Parathyroid adenoma (tissue), 2 donors: ENCODE data around the gene SKI.

ENCODE experiments used
- H2AFZ ChIP-seq: fragments of 300-600 bp; sonication (generic); one replicate; pipeline ENCODE4 v1.7.0; 2017; ENCODE audit warnings: antibody characterized with exemption, mild to moderate bottlenecking
- H3K27ac ChIP-seq: fragments of 300-600 bp; sonication (generic); one replicate; pipeline ENCODE4 v1.7.0; 2017
- H3K27me3 ChIP-seq: fragments of 300-600 bp; sonication (generic); one replicate; pipeline ENCODE4 v1.7.0; 2017; ENCODE audit warnings: low read length; ENCODE audit not compliant: control insufficient read depth, insufficient read depth
- H3K36me3 ChIP-seq: fragments of 300-600 bp; sonication (generic); one replicate; pipeline ENCODE4 v1.7.0; 2017; ENCODE audit warnings: low read length; ENCODE audit not compliant: control insufficient read depth, insufficient read depth
- H3K4me1 ChIP-seq: fragments of 300-600 bp; sonication (generic); one replicate; pipeline ENCODE4 v1.7.0; 2017; ENCODE audit warnings: control low read depth
- H3K4me2 ChIP-seq: fragments of 300-600 bp; sonication (generic); one replicate; pipeline ENCODE4 v1.7.0; 2017; ENCODE audit warnings: low read length
- H3K4me3 ChIP-seq: fragments of 300-600 bp; sonication (generic); one replicate; pipeline ENCODE4 v1.7.0; 2017; ENCODE audit warnings: low read depth, low read length
- H3K79me2 ChIP-seq: fragments of 300-600 bp; sonication (generic); one replicate; pipeline ENCODE4 v1.7.0; 2017; ENCODE audit warnings: control low read depth
- H3K9ac ChIP-seq: fragments of 300-600 bp; sonication (generic); one replicate; pipeline ENCODE4 v1.7.0; 2017; ENCODE audit warnings: mild to moderate bottlenecking
- H3K9me3 ChIP-seq: fragments of 300-600 bp; sonication (generic); one replicate; pipeline ENCODE4 v1.7.0; 2017; ENCODE audit warnings: low read length; ENCODE audit not compliant: control insufficient read depth
- TF ChIP-seq, protein P1 (sequence below): fragments of 300-600 bp; sonication (generic); IDR thresholded peaks from one replicate; pipeline ENCODE4 v1.7.0; 2017; ENCODE audit warnings: antibody characterized with exemption, mild to moderate bottlenecking
- donor health status: primary hyperparathyroidism.

The SKI gene

DNA sequence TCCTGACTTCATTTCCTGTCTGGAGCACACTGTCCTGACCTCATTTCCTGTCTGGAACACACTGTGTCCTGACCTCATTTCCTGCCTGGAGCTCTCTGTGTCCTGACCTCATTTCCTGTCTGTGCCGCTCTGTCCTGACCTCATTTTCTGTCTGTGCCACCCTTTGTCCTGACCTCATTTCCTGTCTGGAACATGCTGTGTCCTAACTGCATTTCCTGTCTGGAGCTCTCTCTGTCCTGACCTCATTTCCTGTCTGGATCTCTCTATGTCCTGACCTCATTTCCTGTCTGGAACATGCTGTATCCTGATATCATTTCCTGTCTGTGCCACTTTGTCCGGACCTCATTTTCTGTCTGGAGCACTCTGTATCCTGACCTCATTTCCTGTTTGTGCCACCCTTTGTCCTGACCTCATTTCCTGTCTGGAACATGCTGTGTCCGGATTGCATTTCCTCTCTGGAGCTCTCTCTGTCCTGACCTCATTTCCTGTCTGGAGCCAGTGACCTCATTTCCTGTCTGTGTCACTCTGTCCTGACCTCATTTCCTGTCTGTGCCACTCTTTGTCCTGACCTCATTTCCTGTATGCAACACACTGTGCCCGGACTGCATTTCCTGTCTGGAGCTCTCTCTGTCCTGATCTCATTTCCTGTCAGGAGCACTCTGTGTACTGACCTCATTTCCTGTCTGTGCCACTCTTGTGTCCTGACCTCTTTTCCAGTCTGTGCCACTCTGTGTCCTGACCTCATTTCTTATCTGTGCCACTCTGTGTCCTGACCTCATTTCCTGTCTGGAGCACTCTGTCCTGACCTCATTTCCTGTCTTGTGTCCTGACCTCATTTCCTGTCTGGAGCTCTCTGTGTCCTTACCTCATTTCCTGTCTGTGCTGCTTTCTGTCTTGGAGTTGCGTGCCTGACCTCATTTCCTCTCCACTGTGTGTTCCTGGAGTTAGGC lies 27.6 kb downstream of the SKI start:
- TF ChIP-seq, protein P1, sequence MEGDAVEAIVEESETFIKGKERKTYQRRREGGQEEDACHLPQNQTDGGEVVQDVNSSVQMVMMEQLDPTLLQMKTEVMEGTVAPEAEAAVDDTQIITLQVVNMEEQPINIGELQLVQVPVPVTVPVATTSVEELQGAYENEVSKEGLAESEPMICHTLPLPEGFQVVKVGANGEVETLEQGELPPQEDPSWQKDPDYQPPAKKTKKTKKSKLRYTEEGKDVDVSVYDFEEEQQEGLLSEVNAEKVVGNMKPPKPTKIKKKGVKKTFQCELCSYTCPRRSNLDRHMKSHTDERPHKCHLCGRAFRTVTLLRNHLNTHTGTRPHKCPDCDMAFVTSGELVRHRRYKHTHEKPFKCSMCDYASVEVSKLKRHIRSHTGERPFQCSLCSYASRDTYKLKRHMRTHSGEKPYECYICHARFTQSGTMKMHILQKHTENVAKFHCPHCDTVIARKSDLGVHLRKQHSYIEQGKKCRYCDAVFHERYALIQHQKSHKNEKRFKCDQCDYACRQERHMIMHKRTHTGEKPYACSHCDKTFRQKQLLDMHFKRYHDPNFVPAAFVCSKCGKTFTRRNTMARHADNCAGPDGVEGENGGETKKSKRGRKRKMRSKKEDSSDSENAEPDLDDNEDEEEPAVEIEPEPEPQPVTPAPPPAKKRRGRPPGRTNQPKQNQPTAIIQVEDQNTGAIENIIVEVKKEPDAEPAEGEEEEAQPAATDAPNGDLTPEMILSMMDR: no peak
- Histone ChIP-seq H3K9me3 (no peaks in the 10 kb centered on the region), H3K36me3 (no peaks in the 10 kb centered on the region), H3K79me2 (peaks cover 53% of the 10 kb centered on the region), H3K4me3 (no peak overlapping the region), H3K4me1 (no peaks in the 10 kb centered on the region), H2AFZ (no peak overlapping the region), H3K9ac (no peak overlapping the region), H3K4me2 (no peak overlapping the region), H3K27ac (peak overlapping the region; percentile 83), H3K27me3 (no peaks in the 10 kb centered on the region)

DNA sequence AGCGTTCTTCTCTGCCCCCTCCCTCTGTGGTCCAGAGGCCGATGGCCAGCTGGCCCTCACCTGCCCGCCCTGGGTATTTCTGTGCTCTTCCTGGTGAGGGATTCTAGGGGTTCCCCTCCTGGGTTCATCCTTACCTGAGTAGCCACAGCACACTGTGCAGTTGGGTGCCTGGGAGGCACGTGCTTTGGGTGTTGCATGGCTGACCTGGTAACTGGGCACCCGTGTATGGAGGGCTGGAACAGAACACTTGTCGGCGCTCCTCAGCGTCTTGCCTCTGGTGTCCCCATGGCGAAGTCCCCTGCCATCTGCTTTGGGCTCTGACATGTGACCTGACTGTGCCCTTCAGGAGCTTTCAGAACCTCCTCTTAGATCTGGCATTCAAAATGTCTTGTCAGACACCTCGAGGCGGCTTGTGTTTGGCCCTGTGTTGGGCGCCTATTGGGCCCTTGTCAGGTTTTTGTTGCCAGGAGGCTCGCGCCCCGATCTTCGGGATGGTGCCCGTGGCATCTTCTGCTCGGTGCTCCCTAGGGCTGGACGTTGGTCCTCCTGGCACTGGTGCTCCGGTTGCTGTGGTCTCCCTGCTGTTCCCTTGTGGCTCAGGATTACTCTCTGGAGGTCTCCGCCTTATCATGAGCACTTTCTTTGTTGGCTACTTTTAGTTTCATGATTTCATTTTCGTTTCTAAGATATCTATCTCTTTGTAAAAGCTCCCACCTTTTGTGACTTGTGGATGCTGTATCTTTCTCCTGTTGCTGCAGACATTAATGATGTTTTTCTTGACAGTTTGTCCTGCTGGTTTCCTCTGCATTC lies 28.5 kb downstream of the SKI start:
- H3K4me1 ChIP-seq: no peaks in the 10 kb centered on the region
- no peak overlapping the region for H3K9ac ChIP-seq
- H3K27me3 ChIP-seq: no peaks in the 10 kb centered on the region
- TF ChIP-seq, protein P1: no peak
- H3K27ac ChIP-seq: peak overlapping the region; percentile 83
- no peaks in the 10 kb centered on the region for H3K9me3 ChIP-seq
- no peak overlapping the region for H3K4me2 ChIP-seq
- no peak overlapping the region for H3K4me3 ChIP-seq
- no peak overlapping the region for H2AFZ ChIP-seq
- peaks cover 56% of the 10 kb centered on the region for H3K79me2 ChIP-seq
- H3K36me3 ChIP-seq: no peaks in the 10 kb centered on the region

DNA sequence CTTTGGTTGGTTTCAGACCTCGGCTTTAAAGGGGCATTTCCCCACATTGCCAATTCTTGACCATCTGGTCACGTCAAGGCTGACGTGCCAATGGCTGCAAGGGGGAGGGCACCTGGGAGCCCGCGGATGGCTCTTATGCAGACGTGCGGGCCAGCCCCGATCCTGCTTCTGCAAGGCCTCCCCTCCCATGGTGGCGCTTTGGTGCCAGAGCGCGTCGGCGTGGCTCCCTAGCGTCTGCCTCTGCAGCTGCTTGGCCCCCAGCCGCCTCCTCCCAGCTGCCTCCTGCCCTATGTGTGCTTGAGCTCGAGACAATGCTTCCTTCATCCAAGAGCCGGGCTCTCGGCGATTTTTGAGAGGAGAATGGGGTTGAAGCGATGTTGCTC lies 29.1 kb downstream of the SKI start:
- Histone ChIP-seq H3K4me2 (no peak overlapping the region), H3K9me3 (no peaks in the 10 kb centered on the region), H2AFZ (no peak overlapping the region), H3K9ac (no peak overlapping the region), H3K36me3 (no peaks in the 10 kb centered on the region), H3K79me2 (peaks cover 59% of the 10 kb centered on the region), H3K4me1 (no peaks in the 10 kb centered on the region), H3K27ac (no peak overlapping the region), H3K4me3 (no peak overlapping the region), H3K27me3 (no peaks in the 10 kb centered on the region)
- TF ChIP-seq, protein P1: no peak

DNA sequence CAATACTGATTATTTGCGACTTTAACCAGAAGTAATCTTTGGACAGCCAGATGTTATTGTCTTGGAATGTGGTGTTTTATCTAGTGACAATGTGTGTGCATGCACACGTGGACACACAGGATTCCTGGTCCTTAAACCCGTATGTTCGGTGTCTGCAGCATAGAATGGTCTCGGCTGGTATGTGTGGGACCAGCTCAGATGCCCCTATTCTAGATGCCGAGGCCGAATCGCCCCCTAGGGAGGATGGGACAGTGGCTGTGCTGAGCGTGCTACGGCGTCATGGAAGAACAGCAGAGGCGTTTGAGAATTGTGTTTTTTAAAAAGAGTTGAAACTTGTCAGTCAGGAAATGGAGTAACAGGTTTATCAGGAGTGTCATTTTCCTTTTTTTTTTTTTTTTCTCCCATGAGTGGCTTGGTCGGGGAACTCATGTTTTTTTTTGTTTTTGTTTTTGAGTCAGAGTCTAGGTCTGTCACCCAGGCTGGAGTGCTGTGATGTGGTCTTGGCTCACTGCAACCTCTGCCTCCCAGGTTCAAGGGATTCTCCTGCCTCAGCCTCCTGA lies 30.1 kb downstream of the SKI start:
- H3K36me3 ChIP-seq: no peaks in the 10 kb centered on the region
- H3K27ac ChIP-seq: no peak overlapping the region
- no peaks in the 10 kb centered on the region for H3K27me3 ChIP-seq
- no peak overlapping the region for H3K4me3 ChIP-seq
- peaks cover 58% of the 10 kb centered on the region for H3K79me2 ChIP-seq
- H2AFZ ChIP-seq: no peak overlapping the region
- no peaks in the 10 kb centered on the region for H3K9me3 ChIP-seq
- H3K9ac ChIP-seq: no peak overlapping the region
- TF ChIP-seq, protein P1: no peak
- no peak overlapping the region for H3K4me2 ChIP-seq
- H3K4me1 ChIP-seq: no peaks in the 10 kb centered on the region
